Inflammatory macrophage treated with lipopolysaccharide for 4 hours (primary cell): ENCODE measurements around the gene UNC5C.

ENCODE experiments used
- DNase-seq: peaks from one replicate; pipeline ENCODE4 v3.0.0-alpha.2; 2020

UNC5C gene

GRCh38 chr4:95548738-95549245, at the start of gene UNC5C:
Gene UNC5C, minus strand, starts transcription at chr4:95548973.
- peak; percentile 60 for DNase-seq

- DNase-seq = no peak
Measured at GRCh38 chr4:95596676-95597075, 47.9 kb upstream of the UNC5C start.

- DNase-seq = no peak
Measured at GRCh38 chr4:95594629-95595028, 45.9 kb upstream of the UNC5C start.

- DNase-seq = no peak
Measured at GRCh38 chr4:95594013-95594412, 45.2 kb upstream of the UNC5C start.

GRCh38 chr4:95591278-95591677, 42.5 kb upstream of the UNC5C start:
- DNase-seq = no peak

GRCh38 chr4:95590615-95591014, 41.8 kb upstream of the UNC5C start:
- no peak for DNase-seq

- no peak for DNase-seq
Measured at GRCh38 chr4:95585016-95585695, 36.4 kb upstream of the UNC5C start.

GRCh38 chr4:95580226-95580625, 31.5 kb upstream of the UNC5C start:
- no peak for DNase-seq

- peak; percentile 54 for DNase-seq
Measured at GRCh38 chr4:95572304-95572991, 23.7 kb upstream of the UNC5C start.

- DNase-seq = no peak
Measured at GRCh38 chr4:95571577-95571976, 22.8 kb upstream of the UNC5C start.

- no peak for DNase-seq
Measured at GRCh38 chr4:95563638-95564337, 15.0 kb upstream of the UNC5C start.

GRCh38 chr4:95560774-95561173, 12.0 kb upstream of the UNC5C start:
- DNase-seq = no peak

- no peak for DNase-seq
Measured at GRCh38 chr4:95556207-95556859, 7.6 kb upstream of the UNC5C start.

GRCh38 chr4:95552942-95553550, 4.3 kb upstream of the UNC5C start:
- peak; percentile 24 for DNase-seq

- DNase-seq = no peak
Measured at GRCh38 chr4:95551653-95552052, 2.9 kb upstream of the UNC5C start.

- peak; percentile 18 for DNase-seq
Measured at GRCh38 chr4:95550115-95550987, 1.6 kb upstream of the UNC5C start.

GRCh38 chr4:95549246-95550114, 707 bp upstream of the UNC5C start:
- DNase-seq = peak; percentile 76

- peak; percentile 35 for DNase-seq
Measured at GRCh38 chr4:95547715-95548471, 880 bp downstream of the UNC5C start.

- DNase-seq = no peak
Measured at GRCh38 chr4:95546866-95547714, 1.7 kb downstream of the UNC5C start.
